SK-N-SH treated with all-trans-retinoic acid at 6 μM for 48 hours (cell line): ENCODE results near the gene SULT2B1.

Experiments used
- ARNTL ChIP-seq: fragments of 450-650 bp; formaldehyde crosslinking; IDR thresholded peaks from 2 replicates; pipeline ENCODE4 v1.5.0; 2020; ENCODE audit warnings: low read depth, mild to moderate bottlenecking, moderate library complexity, borderline replicate concordance
- GLIS3 ChIP-seq: fragments of 250-450 bp; sonication (Bioruptor Pico); IDR thresholded peaks from 2 replicates; pipeline ENCODE4 v1.5.0; 2020; ENCODE audit warnings: mild to moderate bottlenecking, moderate library complexity
- OSR1 ChIP-seq: fragments of 250-450 bp; sonication (Bioruptor Pico); IDR thresholded peaks from 2 replicates; pipeline ENCODE4 v1.8.0; 2022; ENCODE audit warnings: moderate library complexity, mild to moderate bottlenecking, inconsistent platforms
- TCF4 ChIP-seq: fragments of 250-450 bp; sonication (Bioruptor Pico); IDR thresholded peaks from 2 replicates; pipeline ENCODE4 v1.8.0; 2021; ENCODE audit warnings: mild to moderate bottlenecking, moderate library complexity, borderline replicate concordance
- ZFP3 ChIP-seq: fragments of 250-450 bp; sonication (Bioruptor Pico); IDR thresholded peaks from 2 replicates; pipeline ENCODE4 v1.5.0; 2020; ENCODE audit warnings: mild to moderate bottlenecking, moderate library complexity
- ZFP30 ChIP-seq: fragments of 450-650 bp; formaldehyde crosslinking; IDR thresholded peaks from 2 replicates; pipeline ENCODE4 v1.5.0; 2022; ENCODE audit warnings: mild to moderate bottlenecking, moderate library complexity
- ZNF8 ChIP-seq: fragments of 450-650 bp; formaldehyde crosslinking; IDR thresholded peaks from 2 replicates; pipeline ENCODE4 v1.5.0; 2020; ENCODE audit warnings: mild to moderate bottlenecking, moderate library complexity
- TF ChIP-seq, protein P1 (sequence below): fragments of 250-450 bp; sonication (Bioruptor Pico); IDR thresholded peaks from 2 replicates; pipeline ENCODE4 v1.8.0; 2020; ENCODE audit warnings: mild to moderate bottlenecking, moderate library complexity, borderline replicate concordance

DNA sequence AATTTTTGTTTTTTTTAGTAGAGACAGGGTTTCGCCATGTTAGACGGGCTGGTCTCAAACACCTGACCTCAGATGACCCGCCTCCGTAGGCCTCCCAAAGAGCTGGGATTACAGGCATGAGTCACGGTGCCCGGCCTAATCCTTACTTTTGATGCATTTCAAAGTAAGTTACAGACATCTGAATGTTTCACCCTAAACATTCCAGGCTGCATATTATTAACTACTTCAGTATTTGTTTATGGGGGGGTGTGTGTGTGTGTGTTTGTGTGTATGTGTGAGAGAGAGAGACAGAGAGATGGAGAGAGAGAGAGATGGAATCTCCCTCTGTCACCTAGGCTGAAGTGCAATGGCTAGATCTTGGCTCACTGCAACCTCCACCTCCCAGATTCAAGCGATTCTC lies 13.1 kb downstream of the SULT2B1 start:
- TF ChIP-seq OSR1: no peak
- no peak for TF ChIP-seq ZFP30 (CRISPR knock-in tag)
- no peak for TF ChIP-seq ARNTL (CRISPR knock-in tag)
- no peak for TF ChIP-seq ZFP3 (CRISPR knock-in tag)
- TF ChIP-seq, protein P1, sequence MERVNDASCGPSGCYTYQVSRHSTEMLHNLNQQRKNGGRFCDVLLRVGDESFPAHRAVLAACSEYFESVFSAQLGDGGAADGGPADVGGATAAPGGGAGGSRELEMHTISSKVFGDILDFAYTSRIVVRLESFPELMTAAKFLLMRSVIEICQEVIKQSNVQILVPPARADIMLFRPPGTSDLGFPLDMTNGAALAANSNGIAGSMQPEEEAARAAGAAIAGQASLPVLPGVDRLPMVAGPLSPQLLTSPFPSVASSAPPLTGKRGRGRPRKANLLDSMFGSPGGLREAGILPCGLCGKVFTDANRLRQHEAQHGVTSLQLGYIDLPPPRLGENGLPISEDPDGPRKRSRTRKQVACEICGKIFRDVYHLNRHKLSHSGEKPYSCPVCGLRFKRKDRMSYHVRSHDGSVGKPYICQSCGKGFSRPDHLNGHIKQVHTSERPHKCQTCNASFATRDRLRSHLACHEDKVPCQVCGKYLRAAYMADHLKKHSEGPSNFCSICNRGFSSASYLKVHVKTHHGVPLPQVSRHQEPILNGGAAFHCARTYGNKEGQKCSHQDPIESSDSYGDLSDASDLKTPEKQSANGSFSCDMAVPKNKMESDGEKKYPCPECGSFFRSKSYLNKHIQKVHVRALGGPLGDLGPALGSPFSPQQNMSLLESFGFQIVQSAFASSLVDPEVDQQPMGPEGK (CRISPR knock-in tag): no peak
- no peak for TF ChIP-seq TCF4 (CRISPR knock-in tag)
- TF ChIP-seq ZNF8 (CRISPR knock-in tag): no peak
- no peak for TF ChIP-seq GLIS3
